Activated naive CD4-positive, alpha-beta T cell (primary cell): ENCODE results near the gene ZNF778.
"Not testable (repeated sequence)": the region's sequence is repeated elsewhere in the genome, so short reads cannot be mapped to it uniquely, and the experiment has no call there.

ENCODE experiments used
- DNase-seq, 4 experiments: peaks; one replicate each; lab custom pipeline; 2025; lab: John Stamatoyannopoulos, UW

The ZNF778 gene

DNA sequence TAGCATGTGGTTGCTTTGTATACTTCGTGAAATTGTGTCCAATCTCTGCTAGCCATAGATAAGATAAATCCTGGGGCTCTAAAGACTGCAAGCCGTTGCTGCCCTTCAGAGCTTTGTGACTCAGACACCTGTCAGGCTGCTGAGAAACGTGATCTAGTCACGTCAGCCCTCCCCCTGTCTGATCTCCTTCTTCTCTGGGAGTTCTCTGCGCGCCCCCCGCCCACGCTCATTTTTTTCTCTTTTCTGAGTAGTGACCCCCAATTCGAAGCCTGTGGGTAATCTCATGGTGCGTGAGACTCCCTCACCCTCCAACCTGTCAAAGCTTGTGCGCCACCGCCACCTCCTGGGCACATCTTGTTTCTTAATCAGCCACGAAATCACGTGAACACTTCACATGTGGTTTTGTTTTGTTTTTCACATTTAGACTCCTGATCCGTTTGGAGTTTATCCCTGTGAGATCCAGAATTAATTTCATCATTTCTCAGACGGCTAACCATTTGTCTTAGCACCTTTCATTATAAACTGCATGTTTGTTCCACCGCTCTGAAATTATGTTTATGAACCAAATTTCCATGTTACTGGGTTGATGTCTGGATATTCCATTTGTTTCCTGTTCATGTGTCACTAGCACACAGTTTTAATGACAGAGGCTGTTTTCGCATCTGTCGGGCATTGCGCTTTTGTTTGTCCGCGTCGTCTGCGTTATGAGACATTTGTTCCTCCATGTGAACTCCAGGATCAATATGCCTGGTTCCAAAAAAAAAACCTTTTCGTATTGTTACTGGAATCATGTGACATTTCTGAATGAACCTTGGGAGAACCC lies 977 bp upstream of the ZNF778 start:
- DNase-seq, result peak; percentile 41 to 78 (median 57)

DNA sequence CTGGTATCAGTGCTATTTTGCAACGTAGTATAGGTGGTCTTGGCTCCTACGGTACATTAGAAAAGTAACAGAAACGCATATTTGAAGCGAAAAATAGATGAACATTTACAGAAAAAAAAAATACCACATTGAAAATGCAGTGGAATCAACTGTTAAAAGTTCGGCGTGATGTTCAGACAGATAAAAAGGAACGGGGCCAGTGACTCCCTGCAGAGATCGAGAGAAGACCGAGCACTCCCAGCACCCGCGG lies 440 bp upstream of the ZNF778 start:
- no peak for DNase-seq

DNA sequence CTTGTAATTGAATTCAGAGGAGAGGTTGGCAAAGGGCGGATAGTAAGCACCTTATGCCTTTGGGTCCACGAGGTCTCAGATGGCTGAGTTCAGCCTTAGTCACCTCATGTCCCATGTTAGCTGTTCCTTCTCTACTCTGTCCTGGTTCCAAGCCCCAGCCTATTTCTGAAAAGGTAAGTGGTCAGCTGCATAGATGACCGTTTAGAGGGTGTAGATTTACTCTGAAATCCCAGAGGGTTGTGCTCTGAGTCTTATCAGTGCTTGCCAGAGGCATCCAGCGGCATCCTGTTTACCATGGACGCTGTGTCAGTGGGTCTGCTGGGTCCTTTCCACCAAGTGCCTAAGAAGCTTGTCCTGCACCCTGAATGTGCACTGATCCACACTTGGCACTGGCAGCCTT lies 1.9 kb downstream of the ZNF778 start:
- DNase-seq, result no peak

GRCh38 chr16:89221604-89222003 lies 4.1 kb downstream of the ZNF778 start:
- no peak for DNase-seq

DNA sequence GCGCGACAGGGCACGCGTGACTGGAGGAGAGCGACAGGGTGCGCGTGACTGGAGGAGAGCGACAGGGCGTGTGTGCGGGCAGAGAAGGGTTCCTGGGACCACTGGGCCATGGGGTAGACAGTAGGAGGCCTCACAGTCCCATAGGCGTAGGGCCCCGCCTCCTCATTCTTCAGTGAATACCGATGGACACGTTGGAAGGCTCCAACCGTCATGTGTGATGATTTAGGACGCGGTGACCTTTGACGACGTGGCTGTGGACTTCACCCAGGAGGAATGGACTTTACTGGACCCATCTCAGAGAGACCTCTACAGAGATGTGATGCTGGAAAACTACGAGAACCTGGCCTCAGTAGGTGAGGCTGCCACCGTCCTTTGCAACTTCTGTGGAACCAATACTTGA lies 5.4 kb downstream of the ZNF778 start:
- DNase-seq, result no peak

DNA sequence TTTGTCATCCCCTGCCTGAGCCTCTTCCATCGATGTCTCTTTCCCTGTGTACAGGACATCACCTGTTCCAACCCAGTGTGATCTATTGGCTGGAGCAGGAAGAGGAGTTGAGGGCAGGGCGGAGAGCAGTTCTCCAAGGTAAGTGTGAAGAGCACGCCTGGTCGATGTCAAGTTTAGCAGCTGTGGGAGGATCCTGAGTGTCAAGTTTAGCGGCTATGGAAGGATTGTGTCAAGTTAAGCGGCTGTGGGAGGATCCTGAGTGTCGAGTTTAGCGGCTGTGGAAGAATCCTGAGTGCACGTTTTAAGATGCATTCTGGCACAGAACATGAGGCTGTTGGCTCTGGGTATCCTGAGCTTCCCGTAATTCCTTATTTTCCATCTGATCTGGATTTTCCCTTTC lies 7.2 kb downstream of the ZNF778 start:
- no peak for DNase-seq

DNA sequence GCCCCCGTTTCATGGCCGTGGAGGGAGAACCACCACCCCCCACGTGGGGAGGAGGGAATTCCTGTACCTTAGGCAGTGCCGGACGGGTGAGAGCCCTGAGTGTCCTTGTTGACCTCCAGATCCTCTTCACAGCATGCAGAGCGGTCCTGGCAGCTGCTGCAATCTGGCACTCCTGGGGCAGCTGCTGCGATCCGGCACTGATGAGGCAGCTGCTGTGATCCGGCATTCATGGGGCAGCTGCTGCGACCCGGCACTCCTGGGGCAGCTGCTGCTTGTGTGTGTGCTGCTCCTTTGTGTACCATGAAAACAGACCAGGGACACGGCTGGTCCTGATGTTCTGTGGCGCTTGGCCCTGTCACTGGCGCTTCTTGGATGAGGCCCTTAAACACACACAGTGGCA lies 12.8 kb downstream of the ZNF778 start:
- DNase-seq, result no peak

DNA sequence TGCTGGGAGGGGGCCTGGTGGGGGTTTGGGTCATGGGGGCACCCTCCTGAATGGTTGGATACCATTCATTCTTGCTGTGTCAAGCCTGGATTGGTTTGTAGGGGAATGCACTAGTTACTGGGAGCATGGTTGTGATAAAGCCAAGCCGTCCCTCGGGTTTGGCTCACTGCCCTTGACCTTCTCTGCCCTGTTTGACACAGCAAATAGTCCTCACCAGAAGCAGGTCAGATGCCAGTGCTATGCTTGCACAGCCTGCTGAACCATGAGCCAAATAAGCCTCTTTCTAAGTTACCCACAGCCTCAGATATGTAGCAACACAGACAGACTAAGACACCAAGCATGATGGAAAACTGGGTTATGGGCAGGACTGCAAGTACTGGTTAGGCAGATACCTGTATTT lies 14.6 kb downstream of the ZNF778 start:
- DNase-seq, result no peak

DNA sequence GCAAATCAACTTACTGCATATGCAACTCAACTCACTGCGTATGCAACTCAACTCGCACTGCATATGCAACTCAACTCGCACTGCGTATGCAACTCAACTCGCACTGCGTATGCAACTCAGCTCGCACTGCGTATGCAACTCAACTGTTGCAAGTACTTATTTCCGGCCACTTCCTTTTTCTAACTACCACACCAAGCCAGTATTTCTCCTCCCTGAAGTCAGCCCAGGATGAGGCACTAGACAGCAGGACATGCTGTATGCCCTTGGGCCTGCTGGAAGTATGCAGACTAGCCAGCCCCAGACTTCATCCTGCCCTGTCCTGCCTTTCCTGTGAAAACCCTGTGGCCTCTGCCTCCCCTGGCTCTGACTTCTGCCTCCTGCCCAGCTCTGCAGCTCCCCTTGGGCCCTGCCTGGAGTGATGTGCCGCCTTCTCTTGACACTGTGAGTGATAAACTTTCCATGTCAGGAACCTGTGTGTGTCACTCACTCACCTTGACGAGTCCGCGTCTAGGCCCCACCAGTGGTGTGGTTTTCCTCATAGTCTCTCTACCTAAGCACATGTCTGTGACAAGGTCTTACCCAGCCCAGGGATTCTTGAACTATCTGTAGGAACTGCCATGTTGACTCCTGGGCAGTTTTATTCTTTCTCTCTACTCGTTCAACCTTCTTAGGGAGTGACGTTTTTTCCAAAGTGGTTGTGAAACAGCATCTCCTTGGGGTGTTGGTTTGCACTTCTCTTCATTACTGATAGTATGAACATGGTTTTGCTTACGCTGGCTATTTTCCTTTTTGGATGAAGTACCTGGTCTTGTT lies 16.4 kb downstream of the ZNF778 start:
- DNase-seq, result no peak

DNA sequence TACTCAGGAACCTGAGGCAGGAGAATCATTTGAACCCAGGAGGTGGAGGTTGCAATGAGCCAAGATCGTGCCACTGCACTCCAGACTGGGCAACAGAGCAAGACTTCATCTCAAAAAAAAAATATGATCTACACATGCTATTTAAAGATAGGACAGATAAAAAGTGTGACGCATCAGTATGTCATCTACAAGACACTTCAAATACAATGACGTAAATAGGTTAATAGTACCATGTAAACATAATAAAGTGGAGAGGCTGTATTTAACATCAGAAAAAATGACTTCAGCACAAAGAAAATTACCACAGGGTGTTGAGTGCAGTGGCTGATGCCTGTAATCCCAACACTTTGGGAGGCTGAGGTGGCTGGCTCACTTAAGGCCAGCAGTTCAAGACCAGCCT lies 20.2 kb downstream of the ZNF778 start:
- DNase-seq, result no peak

DNA sequence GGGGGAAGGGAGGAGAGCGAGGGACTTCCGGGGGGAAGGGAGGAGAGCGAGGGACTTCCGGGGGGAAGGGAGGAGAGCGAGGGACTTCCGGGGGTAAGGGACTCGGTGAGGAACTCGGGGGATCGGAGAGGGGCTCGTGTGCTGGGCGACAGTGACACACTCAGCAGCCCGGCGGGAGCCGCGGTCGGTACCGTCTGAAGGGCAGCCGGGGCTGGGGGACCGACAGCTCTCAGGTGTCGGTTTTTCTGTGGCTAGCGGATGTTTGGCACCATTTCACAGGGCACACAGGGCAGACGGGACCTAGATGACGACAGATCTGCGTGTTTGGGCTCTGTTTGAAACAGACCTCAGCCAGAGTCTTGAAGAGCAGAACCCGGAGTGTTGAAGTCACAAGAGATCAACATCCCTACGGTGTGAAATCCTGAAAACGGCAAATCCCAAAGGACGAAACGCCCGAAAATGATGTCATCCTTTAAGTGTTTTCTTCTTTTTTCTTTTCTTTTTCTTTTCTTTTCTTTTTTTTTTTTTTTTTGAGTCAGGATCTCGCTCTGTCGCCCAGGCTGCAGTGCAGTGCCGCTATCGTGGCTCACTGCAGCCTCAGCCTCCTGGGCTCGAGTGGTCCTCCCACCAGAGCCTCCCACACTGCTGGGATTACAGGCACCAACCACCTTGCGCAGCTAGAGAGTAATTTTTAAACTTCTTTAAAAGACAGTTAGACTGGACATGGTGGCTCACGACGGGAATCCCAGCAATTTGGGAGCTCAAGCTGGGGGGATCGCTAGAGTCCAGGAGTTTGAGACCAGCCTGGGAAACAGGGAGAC lies 23.9 kb downstream of the ZNF778 start:
- peak; percentile 46 to 71 (median 67) for DNase-seq

GRCh38 chr16:89242795-89243200 lies 25.3 kb downstream of the ZNF778 start:
- DNase-seq, result no peak

GRCh38 chr16:89243664-89244063 lies 26.2 kb downstream of the ZNF778 start:
- no peak for DNase-seq

DNA sequence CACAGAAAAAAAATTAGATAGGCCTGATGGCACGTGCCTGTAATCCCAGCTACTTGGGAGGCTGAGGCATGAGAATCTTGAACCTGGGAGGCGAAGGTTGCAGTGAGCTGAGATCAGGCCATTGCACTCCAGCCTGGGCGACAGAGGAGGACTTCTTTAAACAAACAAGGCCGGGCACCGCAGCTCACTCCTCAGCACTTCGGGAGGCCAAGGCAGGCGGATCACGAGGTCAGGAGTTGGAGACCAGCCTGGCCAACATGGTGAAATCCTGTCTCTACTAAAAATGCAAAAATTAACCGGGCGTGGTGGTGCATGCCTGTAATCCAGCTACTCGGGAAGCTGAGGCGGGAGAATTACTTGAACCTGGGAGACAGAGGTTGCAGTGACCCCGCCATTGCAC lies 26.8 kb downstream of the ZNF778 start:
- not testable (repeated sequence) for DNase-seq

DNA sequence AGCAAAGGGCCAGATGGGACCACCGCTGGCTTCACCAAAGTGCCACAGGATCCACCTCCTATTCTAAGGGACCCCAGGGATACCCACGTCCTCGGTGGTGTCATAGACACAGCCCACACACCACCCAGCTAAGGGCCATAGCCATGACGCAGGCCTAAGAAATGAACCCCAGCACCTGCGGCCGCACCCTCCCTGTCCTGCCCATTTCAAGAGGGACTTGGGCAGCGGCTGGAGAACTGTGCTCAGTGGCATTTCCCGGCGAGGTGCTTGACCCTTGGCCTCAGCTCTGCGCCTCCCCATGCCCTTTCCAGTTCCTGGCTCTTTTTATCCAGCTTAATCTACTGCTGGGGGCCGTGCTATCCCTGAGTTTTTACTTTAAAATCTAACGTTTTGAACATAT lies 27.3 kb downstream of the ZNF778 start:
- no peak for DNase-seq

DNA sequence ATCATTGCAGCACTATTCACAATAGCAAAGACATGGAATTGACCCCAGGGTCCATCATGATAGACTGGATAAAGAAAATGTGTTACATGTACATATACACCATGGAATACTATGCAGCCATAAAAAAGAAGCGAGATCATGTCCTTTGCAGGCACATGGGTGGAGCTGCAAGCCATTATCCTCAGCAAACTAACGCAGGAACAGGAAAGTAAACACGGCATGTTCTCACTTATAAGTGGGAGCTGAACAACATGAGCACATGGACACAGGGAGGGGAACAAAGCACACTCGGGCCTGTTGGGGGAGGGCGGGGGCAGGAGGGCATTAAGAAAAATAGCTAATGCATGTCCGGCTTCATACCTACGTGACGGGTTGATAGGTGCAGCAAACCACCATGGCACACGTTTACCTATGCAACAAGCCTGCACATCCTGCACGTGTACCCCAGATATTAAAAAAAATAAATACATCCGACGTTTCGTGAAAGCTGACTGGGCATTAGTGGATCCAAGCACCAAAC lies 28.9 kb downstream of the ZNF778 start:
- DNase-seq, result no peak

GRCh38 chr16:89246903-89247733 lies 29.6 kb downstream of the ZNF778 start:
- DNase-seq, result peak; percentile 98 to 99 (median 98)

DNA sequence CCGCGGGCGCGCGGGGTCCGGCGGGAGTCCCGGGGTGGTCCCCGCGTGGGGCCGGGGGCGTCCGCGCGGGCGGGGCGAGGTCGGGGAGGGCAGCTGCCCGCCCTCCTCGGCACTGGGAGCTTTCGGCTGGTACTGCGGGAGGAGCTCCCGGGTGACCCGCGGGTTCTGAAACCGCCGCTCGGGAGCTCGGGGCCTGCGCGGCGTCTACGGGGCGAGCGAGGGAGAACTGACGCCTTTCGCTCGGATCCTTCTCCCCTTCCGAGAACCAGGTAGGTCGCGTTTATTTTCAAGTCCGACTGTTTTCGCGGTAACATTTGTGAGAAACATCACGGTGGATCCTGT lies 30.2 kb downstream of the ZNF778 start:
- DNase-seq, result not testable (repeated sequence)

GRCh38 chr16:89248196-89248982 lies 30.9 kb downstream of the ZNF778 start:
- DNase-seq, result no peak

DNA sequence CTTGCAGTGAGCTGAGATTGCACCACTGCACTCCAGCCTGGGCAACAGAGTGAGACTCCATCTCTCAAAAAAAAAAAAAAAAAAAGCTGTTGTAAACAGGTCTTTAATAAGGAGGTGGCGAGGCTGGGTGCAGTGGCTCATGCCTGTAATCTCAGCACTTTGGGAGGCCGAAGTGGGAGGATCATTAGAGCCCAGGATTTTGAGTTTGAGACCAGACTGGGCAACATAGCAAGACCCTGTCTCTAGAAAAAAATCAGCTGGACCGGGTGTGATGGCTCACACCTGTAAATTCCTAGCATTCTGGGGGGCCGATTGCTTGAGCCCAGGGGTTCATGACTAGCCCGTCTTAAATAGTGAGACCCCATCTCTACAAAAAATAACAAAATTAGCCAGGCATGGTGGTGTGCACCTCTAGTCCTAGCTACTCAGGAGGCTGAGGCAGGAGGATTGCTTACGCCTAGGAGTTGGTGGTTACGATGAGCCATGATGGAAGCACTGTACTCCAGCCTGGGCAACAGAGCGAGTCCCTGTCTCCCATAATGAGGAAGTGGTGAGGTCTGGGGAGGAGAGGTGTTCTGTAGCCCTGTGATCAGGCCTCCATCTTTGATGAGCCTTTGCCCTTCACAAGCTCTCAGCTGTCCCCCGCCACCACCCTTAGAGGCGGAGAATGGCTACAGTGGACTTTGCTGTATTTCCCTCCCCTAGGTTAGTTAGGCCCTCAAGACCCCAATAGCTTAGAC lies 36.2 kb downstream of the ZNF778 start:
- no peak for DNase-seq
